ENCODE results near the gene PHACTR2.
"Not testable (repeated sequence)": the region's sequence is repeated elsewhere in the genome, so short reads cannot be mapped to it uniquely, and the experiment has no call there.

PHACTR2 gene

DNA sequence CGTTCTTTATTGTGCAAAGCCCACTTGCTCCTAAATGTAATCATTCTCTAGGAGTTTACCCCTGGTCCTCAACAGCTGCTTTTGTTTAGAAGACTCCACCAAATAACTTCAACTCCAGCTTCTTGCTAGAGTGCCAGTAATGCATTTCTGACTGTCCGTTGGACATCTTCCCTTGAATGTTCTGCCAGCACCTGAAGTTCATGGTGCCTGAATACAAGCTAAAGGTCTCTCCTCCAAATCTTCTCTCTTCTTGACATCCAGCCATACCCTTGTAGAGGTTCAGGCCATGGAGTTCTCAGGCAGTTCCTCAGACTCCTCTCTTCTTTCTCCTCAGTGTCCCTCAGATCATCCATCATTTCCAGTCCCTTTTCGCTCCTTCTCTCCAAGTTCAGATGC is 21.7 kb downstream of the PHACTR2 start:
- no peak for DNase-seq

DNA sequence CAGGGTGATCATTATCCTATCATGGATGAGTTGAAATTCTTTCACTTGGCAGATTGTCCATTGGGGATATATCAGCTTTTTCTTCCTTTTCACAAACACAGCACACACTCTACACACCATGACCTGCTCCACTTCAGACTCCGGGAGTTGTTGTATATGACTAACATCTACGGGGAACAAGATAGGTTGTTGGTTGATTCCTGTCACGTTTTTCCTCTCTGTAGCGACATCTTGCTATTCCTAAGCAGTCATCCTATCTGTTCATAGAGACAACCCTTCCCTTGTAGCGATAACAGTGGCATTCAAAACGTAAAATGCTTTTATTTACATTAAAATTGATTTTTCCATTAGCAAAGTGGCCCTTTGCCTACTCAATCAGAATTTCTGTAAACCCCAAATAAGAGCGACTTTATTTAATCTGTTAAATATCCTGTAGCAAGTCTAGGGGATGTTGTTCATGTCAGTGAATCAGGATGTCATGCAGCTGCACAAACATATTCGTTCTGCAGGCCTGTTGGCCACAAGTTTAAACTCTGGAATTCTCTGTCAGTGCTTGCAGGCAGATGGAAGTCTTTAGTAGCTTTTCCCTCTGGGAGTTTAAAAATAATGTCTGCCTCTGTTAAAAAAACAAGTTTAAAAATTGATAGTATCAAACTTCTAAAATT is 23.1 kb downstream of the PHACTR2 start:
- DNase-seq, result no peak

DNA sequence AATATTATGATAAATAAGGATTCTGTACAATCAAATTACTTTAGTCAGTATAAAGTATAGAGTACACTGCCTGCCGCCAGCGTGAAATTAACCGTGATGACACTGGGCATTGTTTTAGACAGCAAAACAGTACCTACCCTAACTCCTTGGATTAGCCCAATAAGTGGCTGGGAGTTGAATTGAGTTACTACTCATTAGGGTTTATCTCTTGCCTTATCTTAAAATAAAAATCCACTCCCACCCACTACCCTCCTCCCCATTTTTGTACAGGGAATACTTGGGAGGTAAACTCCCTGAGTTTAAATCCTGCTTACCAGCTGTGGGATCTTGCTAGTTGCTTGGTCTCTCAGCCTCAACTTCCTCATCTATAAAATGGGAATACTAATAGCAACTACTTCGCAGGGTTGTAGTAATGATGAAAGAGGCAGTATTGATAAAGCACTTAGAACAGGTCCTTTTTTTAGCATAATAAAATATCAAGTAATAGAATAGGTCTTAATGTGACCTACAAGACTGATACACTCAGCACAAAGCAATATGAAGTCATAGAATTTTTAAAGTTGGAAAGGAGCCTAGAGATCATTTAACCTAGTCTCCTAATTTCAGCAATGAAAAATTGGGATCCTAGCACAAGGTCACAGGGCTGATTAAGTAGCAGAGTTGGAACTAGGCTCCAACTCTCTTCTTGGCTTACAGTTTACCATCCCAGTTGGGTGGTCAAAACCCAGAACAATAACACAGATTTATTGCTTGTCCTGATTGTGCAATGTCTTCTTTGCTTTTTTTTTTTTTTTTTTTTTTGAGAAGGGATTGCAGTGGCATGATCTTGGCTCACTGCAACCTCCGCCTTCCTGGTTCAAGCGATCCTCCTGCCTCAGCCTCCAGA is 23.8 kb downstream of the PHACTR2 start:
- no peak for DNase-seq

DNA sequence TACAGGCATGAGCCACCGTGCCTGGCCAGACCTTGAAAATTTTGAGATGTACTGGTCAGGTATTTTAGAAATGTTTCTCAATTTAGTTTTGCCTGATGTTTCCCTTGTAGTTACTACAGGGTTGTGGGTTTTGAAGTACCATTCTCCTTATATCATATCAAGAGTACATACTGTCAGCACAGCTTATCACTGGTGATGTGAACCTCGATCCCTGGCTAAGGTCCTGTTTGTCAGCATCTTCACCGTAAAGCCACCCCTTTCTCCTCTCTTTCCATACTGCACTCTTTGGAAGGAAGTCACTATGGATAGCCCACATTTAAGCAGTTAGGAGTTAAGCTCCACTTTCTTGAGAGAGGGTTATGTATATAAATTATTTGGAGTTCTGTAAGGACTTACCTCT is 27.8 kb downstream of the PHACTR2 start:
- DNase-seq, result no peak

DNA sequence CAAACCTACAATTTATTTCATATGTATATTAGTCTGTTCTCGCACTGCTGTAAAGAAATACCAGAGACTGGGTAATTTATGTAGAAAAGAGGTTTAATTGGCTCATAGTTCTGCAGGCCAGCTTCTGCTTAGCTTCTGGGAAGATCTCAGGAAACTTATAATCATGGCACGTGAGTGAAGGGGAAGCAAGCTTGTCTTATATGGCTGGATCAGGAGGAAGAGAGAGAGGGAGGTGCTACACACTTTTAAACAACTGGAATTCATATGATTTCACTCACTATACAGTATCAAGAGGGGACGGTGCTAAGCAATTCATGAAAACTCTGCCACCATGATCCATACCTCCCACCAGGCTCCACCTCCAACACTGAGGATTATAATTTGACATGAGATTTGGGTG is 29.9 kb downstream of the PHACTR2 start:
- DNase-seq, result no peak

DNA sequence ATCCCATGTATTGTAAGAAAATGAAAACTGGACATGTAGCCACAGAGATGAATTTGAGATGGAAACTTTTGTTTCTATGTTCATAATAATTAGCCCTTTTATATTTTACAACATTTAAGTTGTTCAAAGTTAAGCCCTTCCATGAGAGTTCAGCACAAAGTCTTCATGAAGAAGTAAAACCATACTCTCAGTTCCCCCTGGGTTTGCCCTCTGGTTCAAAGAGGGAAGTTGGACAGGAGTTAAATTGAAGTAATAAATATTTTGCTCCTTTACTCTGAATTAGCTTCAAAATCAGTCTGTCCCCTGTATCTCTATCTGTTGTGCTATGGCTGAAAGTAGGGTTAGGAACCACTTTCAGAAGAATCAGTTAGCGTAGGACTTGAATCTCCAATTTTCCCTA is 31.1 kb downstream of the PHACTR2 start:
- no peak for DNase-seq

DNA sequence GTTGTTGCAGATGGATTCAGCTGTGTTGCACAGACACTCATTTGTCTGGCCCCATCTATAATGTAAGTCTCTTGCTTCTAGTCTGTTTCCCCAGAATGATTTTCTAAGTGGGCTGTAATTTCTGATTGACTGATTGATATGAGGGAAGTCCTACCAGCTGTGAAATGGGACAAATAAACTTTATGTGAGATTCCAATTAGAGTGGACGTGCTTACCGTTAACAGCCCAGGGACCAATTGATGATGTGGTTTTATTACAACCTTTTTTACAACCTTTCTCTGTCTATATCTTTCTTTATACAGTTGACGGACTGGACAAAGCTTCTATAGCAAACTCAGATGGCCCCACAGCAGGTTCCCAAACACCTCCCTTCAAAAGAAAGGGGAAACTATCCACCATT is 33.9 kb downstream of the PHACTR2 start:
- no peak for DNase-seq

DNA sequence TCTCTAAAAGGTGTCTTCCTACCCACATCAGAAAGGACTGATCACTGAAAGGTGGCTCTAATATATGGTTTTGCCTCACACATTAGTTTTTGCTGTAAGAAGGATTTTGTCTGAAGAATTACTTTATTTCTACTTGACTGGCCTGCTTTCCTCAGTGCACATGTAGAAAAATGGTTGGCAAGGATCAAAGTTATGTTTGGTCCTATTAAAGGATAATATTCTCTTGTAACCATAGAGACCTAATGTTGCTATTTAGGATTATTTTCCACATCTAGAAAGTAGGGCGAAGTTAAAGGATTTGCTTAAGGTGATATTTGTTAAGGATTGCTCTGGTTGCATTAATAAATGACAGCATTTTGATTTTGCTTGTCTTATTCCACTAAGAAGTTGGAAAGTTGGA is 40.7 kb downstream of the PHACTR2 start:
- no peak for DNase-seq

DNA sequence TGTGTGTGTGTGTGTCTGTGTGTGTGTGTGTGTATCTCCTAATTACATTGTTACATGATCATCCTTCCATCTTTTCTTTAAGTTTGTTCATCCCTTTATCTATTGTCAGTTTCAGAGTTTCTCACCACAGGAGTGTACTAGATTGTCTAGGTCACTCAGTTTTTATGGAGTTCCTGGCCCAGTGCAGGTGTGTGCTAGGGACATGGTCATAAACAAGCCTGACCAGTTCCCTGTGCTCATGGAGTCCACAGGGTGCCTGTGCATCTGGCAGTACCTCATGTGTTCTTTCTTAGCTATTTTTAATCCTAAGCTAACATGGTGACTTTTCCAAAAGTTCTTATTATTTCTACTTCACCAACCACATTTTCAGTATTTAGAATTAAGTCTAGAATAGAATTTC is 43.9 kb downstream of the PHACTR2 start:
- DNase-seq, result no peak

DNA sequence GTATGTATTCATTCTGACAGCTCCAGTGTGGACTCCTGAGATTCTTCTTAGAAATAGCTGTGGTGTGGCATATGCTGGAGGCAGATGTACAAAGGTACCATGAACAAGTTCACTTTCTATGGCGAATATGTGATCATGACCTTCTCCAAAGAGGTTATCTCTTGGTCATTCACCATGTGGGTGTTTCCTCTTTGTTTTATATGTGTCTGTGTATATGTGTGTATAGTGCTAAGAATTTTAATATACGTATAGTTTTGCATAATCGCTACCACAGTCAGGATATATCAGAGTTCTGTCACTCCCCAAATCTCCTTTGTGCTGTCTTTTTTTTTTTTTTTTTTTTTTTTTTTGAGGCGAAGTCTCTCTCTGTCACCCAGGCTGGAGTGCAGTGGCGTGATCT is 47.1 kb downstream of the PHACTR2 start:
- no peak for DNase-seq

DNA sequence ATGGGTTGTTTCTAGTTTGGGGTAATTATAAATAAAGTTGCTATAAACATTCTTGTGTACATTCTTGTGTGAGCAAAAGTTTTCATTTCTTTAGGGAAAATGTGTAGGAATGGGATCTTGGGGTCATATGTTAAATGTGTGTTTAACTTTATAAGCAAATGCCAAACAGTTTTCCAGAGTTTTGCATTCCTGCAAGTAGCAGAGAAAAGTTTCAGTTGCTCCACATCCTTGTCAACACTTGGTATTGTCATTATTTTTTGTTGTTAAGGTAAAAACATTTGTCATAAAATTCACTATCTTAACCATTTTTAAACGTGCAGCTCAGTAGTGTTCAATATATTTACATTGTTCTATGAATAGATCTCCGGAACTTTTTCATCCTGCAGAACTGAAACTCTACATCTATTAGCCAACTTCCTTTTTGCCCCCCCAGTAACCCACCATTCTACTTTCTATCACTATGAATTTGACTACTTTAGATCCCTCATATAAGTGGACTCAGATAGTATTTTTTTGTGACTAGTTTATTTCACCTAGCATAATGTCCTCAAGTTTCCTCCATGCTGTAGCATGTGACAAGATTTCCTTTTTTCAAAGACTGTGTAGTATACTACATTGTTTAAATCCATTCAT is 48.4 kb downstream of the PHACTR2 start:
- DNase-seq, result no peak

DNA sequence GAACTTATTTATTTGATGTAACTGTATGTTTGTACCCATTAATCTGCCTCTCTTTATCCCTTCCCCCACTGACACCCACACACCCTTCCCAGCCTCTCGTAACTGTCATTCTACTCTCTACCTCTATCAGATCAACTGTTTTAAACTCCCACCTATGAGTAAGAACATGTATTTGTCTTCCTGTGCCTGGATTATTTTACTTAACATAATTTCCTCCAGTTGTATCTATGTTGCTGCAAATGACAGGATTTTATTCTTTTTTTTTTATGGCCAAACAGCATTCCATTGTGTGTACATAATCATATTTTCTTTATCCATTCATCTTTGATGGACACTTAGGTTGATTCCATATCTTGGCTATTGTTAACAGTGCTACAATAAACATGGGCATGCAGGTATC is 49.3 kb downstream of the PHACTR2 start:
- no peak for DNase-seq

DNA sequence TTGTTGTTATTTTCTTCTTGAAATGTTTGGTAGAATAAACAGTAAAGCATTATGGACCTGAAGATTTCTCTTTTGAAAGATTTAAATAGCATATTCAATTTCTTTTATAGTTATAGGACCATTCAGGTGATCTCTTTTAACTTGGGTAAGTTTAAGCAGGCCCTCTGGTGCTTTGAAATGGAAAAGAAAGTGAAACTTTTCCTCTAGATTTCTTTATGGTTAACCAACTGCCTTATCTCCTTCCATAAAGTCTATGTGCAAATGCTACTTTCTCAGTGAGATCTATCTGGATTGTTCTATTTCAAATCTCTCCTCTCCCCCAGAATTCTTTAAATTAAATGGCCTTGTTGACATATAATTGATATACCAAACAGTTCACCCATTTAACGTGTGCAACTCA is 54.0 kb downstream of the PHACTR2 start:
- no peak for DNase-seq

DNA sequence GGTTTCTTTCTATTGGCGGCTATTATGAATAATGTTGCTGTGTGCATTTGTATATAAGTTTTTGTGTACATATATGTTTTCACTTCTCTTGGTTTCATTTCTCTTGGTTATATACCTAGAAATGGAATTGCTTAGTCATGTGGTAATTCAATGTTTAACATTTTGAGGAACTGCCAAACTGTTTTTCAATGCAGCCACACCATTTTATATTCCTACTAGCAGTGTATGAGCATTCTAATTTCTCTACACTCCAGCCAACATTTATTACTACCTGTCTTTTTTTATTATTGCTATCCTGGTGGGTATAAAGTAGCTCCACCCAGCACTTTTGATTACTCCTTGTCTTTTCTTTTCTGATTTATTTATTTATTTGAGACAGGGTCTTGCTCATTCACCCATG is 54.8 kb downstream of the PHACTR2 start:
- no peak for DNase-seq

DNA sequence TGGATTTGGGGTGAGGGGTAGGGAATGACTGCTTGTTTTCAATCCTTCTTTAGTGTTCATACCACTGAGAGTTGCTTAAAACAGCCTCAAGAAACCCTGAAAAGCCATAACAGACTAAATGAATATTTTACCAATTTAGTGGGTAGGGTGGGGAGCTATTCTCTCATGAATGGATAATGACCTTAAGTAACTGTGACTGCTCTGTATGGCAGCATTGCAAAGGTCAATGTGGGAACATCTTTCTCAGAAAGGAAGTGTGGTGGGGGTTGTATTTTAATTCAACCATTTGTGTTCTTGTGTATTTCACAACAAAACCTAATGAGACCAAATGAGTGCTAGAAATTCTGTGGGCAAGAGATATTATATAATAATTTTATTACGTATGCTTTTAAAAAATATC is 55.7 kb downstream of the PHACTR2 start:
- DNase-seq, result no peak

DNA sequence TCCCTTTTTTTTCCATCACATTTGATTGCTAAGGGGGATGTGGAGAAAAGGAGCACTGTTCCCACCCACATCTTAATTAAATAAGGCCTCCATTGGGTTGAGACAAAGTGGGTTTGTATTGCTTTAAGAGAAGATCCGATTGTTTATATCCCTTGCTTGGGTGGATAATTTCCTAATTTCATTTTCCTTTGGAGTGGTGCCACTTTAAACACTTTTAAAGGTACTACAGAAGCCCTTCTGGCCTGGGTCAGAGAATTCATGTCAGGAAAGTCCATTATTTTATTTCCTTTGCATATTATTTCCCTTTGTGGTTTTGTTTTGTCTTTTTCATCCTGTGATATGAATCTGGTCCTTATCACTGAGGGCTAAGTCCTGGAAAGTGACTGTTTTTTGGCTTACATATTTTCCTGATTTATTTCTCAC is 56.9 kb downstream of the PHACTR2 start:
- no peak for DNase-seq

DNA sequence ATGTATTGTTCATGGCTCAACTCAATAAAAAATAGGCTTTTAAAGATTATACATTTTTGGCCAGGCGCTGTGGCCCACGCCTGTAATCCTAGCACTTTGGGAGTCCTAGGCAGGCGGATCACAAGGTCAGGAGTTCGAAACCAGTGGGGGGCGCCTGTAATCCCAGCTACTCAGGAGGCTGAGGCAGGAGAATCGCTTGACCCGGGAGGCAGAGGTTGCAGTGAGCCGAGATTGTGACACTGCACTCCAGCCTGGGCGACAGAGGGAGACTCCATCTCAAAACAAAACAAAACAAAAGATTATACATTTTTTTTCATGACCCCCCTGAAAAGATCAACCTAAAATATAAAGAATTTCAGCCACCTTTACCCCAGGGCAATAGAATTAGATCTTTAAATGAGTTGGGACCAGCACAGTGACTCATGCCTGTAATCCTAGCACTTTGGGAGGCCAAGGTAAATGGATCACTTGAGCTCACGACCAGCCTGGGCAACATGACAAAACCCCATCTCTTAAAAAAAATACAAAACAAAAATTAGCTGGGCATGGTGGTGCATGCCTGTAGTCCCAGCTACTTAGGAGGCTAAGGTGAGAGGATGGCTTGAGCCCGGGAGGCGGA is 60.4 kb downstream of the PHACTR2 start:
- not testable (repeated sequence) for DNase-seq

DNA sequence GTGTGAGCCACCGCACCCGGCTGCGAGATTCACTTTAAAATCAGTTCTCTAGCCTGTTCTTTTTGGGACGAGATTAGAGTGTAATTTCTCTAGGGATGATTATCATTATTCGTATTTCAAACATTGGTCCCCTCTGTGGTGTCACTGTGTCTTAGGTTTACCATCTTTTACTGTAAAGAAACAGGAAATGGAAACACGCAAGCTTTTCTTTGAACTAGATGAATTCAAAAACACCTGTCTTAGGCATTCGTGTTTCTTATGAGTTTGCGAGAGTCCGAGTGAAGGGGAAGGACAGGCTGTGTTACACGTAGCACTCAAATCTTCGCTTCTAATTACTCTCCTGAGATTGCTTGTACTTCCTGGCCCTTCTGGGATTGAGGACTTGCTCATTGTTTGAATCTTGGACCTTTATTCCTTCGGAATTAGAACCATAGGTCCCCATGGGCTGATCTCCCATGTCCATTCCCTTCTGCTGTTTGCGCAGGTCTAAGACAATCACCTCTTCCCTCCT is 61.6 kb downstream of the PHACTR2 start:
- no peak for DNase-seq

DNA sequence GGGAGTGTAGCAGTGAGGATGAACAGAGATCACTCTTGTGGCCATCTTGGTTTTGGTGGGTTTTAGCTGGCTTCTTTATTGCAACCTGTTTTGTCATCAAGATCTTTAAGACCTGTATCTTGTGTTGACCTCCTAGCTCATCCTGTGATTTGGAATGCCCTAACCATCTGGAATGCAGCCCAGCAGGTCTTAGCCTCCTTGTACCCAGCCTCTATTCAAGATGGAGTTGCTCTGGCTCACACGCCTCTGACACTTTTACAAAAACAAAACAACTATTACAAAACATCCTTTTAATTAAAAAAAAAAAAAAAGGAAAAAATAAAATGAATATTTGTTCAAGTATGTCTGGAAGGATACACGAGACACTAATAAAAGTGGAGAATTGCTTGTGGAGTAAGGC is 62.4 kb downstream of the PHACTR2 start:
- no peak for DNase-seq

DNA sequence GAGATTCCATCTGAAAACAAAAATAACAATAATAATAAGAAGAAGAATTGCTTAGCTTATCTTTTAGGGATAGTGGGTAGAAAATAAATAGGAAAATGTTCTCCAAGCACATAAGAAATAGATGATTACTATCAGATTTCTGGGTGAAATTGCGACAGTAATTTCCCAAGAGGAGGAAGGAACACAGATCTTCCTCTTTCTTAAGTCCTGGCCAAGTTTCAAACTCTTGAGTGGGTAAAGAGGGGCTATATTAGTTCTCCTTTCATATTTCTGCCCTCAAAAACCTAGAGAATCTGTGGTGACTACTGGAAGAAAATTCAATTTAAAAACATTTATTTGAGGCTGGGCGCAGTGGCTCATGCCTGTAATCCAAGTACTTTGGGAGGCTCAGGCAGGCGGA is 63.7 kb downstream of the PHACTR2 start:
- DNase-seq, result no peak

DNA sequence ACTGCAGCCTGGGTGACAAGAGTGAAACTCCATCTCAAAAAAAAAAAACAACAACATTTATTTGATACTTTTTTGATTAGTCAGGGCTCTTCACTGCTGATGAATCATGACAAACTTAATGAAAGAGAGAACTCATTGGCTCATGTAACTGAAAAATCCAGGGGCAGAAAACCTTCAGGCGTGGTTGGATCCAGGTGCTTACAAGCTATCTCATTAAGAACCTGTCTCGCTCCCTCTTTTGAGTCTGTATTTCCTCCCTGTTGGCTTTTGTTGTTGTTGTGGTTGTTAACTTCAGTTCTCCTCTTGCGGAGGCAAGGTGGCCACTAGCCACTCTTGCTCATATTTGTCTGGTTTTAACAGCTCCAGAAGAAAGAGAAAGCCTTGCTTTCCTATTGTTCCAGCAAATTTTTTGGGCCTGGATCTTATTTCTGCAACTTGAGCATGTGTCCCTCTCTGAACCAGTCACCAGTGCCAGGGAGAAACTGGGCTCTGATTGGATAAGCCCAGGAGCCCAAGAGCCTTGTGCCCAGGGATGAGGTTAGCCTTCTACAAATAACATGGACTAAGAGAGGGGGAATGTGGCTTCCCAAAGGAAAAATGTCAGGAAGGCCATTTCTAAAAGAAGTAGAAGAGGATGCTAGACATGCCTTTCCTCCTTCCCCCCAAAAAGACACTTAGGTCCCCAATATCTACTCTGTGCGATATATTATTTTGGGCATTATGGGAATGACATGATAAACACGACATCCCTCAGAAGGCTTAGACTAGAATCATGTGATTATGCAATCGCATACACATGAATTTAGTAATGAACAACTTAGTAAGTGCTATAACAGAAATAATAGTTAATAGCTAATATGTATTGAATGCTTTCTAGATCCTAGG is 64.5 kb downstream of the PHACTR2 start:
- no peak for DNase-seq

DNA sequence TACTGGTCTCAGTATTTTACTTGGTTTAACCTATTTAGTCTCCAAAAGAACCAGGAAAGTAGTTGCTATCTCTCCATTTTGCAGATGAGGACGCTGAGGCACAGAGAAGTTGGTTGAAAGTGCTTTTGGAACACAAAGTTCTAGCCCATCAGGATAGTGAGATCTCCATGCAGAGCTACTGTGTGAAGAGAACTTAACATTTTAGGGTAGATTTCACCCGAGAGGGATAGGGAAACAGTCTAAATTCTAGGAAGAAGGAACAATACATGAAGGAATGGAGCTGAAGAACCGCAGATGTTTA is 65.1 kb downstream of the PHACTR2 start:
- no peak for DNase-seq

Measured in activated naive CD4-positive, alpha-beta T cell treated with Interleukin-2 at 50 U/mL for 16 hours (primary cell).